WTC11 (cell line): ENCODE measurements around the gene ARHGAP22.

Source experiments
- ARID4B ChIP-seq: sonication (generic); formaldehyde crosslinking; IDR thresholded peaks from 2 replicates; pipeline ENCODE4 v1.8.0; 2023; ENCODE audit warnings: missing genetic modification reagents, mild to moderate bottlenecking, borderline replicate concordance
- ATF3 ChIP-seq: sonication (generic); formaldehyde crosslinking; conservative IDR thresholded peaks from 2 replicates; pipeline ENCODE4 v1.8.1; 2022; ENCODE audit warnings: mild to moderate bottlenecking, missing genetic modification reagents
- CTCF ChIP-seq: fragments of 200-600 bp; IDR thresholded peaks from 2 replicates; pipeline ENCODE4 v1.8.0; 2022; ENCODE audit warnings: antibody characterized with exemption
- E2F5 ChIP-seq: sonication (generic); formaldehyde crosslinking; IDR thresholded peaks from 2 replicates; pipeline ENCODE4 v1.8.1; 2022; ENCODE audit warnings: mild to moderate bottlenecking, moderate library complexity, missing genetic modification reagents
- ELF4 ChIP-seq: sonication (generic); formaldehyde crosslinking; IDR thresholded peaks from 2 replicates; pipeline ENCODE4 v1.8.1; 2022; ENCODE audit warnings: low read depth, mild to moderate bottlenecking, moderate library complexity, missing genetic modification reagents
- JUN ChIP-seq: sonication (generic); formaldehyde crosslinking; IDR thresholded peaks from 2 replicates; pipeline ENCODE4 v1.8.0; 2023; ENCODE audit warnings: mild to moderate bottlenecking, missing genetic modification reagents
- PREB ChIP-seq: sonication (generic); formaldehyde crosslinking; IDR thresholded peaks from 2 replicates; pipeline ENCODE4 v1.8.1; 2022; ENCODE audit warnings: mild to moderate bottlenecking, missing genetic modification reagents, moderate library complexity, borderline replicate concordance

GRCh38 chr10:48507494-48507893 is 97.4 kb downstream of the ARHGAP22 start:
- no peak for TF ChIP-seq E2F5 (CRISPR knock-in tag)
- no peak for TF ChIP-seq JUN (CRISPR knock-in tag)
- TF ChIP-seq PREB (CRISPR knock-in tag) = no peak
- no peak for TF ChIP-seq CTCF
- TF ChIP-seq ARID4B (CRISPR knock-in tag) = no peak
- TF ChIP-seq ELF4 (CRISPR knock-in tag) = no peak
- TF ChIP-seq ATF3 (CRISPR knock-in tag) = no peak
